NCI-H1694 (cell line): ENCODE measurements around the gene LRP6.

ENCODE experiments used
- DNase-seq: peaks from one replicate; lab custom pipeline; 2025; lab: John Stamatoyannopoulos, UW

The LRP6 gene

DNA sequence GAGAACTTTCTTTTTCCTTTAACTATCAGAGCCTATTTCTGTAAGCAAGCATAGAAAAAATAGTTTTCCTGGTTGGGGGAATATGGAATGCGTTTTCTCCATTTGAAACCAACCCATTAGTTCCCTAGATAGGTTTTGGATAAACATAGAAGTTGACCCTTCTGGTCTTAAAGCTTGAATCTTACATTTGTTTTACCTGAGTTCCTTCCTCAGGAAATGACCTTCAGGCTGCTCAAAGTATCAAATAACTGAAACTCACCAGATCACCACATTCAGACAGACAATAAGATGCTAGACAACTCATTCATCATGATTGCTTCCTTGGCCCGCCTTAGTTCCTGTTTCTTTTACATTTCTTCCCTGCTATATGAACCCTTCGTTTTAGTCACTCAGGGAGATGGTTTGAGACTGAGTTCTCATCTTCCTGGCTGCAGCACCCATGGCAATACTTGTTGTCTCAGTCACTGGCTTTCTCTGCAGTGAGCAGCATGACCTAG lies 52.2 kb downstream of the LRP6 start:
- DNase-seq, result no peak

DNA sequence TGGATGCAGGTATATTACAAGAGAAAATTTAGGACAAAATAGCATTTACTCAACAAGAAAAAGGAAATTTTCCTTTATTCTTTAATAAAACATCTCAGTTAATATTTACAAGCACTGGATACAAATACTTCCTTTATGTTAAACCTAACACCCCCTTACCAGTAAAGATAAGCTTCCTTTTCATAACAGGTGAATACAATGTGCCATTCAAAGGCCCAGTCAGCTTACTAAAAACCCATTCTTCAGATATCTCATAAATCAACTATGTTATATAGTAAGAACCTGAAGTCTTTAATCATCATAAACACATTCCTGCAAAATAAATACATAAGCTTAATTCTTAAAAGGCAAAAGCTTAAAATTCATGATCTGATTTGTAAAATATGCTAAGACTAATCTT lies 52.6 kb downstream of the LRP6 start:
- DNase-seq, result no peak

DNA sequence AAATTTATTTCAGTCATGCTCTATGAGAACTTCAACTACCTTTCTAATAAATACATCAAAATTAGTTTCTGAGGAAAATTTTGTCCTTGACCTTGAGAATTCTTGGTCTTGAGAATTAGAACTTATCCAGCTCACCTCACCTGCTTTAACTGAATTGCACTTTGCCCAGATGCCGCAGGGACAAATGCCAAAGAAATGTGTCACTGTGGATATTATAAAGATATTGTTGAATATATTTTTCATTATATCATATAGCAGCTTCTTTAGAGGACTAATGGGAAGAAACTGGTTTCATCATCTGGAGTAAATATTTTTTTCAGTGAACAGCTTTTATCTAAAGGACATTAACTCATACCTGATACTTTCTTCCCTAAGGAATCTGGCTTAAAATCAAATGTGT lies 54.1 kb downstream of the LRP6 start:
- DNase-seq, result no peak

DNA sequence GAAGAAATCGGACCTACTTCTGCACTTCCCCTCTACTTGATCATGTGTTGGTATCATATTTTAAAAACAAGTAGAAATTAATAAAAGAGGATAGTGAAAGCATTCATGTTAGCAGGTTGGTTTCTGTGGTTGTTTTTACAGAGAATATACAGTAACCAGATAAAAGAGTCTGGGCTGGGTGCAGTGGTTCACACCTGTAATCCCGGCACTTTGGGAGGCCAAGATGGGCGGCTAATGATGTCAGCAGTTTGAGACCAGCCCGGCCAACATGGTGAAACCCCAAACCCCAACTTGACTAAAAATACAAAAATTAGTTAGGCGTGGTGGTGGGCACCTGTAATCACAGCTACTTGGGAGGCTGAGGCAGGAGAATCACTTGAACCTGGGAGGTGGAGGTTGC lies 55.9 kb downstream of the LRP6 start:
- no peak for DNase-seq

DNA sequence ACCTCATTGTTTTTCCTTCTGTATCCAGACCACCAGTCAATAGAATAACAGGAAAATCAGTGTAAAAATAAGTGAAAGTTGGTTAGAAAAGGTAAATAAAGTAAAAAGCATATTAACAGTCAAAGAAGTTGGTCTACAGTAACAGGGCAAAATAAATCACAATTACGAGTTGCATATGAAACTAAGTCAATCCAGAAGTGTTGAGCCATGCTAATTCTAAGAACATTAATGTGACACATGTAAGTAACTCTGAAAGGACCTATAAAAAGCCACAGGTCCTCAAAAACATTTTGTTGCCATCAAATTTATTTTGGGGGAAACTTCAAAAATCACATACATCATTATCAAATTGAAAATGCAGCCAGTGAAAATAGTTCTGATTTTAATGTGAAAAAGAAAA lies 56.4 kb downstream of the LRP6 start:
- no peak for DNase-seq

DNA sequence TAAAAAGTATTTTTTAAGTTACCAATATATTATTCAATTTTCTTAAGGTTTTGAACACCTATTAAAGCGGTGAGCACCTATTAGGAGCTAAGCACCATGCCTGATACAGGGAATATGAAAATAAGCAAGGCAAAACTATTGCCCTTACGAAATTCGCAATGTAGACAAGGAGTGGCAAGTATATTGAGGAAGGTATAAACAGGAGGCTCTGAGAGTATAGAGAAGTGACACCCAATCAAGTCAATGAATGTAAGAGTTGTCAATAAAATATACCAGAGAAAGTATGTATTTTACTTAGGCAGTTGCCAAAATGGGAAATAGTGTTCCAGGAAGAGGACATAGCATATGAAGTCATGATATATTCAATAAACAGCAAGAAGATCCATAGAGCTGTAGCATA lies 57.2 kb downstream of the LRP6 start:
- no peak for DNase-seq

DNA sequence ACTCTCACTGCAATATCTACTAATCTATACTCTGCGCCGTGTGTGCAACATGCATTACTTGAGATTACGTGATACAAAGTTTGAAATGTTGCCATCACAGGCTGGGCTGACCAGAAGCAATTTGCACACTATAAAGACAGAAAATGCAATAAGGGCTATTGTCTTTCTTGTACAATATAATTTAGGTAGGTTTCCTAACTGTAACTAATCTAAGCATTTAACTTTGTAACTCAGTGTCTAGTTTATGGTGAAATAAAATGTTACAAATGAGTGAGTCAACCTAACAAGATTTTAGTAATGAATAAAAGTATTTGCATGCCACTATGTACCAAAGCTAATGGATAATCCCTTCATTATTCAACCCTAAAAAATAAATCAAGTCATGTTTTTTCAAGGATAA lies 57.8 kb downstream of the LRP6 start:
- no peak for DNase-seq

DNA sequence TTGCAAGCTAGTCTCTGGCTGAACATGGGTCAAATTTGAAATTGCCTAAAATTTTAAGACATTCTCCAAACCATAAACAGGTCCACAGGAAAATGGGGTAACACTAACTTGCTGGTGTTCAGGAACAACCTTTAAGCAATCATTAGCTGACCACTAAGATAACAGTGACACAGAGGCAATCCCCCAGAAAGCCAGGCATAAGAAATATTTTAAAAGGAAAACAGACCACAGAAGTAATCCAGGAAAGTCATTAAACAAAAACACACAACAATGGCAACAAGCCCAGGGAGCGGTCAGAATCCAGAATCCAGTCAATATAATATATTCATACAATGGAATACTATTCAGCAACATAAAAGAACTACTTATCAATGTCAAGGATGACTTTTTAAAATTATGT lies 59.1 kb downstream of the LRP6 start:
- no peak for DNase-seq

DNA sequence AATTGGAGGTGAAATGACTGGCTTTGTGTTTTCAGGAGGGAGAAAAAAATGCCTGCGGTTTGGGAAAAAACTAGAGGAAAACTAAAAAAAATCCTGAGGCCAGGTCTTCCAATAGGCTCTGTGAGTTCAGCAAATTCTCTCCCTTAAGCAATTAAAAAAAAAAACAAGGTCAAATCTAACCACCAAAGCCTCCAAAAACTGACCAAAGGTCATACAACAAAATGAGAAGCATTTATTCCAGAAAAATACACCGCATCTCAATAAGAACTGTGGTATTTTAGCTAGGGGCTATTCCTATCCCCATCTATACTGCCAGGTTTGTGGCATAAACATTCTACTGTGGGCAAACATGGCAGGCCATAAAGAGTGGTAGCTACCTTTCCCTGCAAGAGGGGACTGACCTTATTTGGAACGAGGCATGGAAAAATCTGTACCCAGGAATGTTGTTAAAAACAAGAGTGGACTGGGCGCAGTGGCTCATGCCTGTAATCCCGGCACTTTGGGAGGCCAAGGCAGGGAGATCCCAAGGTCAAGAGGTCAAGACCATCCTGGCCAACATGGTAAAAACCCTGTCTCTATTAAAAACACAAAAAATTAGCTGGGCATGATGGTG lies 60.0 kb downstream of the LRP6 start:
- no peak for DNase-seq

DNA sequence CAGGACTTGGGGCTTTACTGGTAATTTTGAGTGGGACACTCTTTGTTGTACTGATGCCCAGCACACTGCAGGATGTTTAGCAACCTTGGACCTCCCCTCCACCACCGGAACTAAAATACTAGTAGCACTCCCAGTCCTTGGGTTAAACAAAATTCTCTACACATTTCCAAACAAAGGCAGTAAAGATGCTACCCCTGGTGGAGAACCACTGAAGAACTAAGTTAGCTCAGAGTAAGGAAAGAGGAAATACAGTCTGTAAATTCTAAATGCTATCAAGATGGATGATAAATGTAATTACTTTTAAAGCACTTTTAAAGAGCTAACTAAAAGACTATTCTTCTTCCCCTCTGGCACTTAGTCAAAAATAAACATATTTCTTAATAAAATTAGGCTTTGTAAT lies 64.1 kb downstream of the LRP6 start:
- DNase-seq, result no peak

DNA sequence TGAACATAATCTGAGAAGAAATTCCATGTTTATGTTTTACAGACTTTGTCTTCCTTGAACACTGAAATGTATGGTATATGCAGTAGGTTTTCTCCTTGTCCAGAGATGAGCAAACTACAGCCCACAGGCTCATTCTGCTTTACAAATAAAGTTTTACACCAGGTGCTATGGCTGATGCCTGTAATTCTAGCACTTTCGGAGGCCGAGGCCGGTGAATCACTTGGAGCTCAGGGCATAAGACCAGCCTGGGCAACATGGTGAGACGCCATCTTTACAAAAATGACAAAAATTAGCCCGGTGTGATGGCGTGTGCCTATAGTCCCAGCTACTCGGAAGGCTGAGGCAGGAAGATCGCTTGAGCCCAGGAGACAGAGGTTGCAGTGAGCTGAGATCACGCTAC lies 64.7 kb downstream of the LRP6 start:
- no peak for DNase-seq

DNA sequence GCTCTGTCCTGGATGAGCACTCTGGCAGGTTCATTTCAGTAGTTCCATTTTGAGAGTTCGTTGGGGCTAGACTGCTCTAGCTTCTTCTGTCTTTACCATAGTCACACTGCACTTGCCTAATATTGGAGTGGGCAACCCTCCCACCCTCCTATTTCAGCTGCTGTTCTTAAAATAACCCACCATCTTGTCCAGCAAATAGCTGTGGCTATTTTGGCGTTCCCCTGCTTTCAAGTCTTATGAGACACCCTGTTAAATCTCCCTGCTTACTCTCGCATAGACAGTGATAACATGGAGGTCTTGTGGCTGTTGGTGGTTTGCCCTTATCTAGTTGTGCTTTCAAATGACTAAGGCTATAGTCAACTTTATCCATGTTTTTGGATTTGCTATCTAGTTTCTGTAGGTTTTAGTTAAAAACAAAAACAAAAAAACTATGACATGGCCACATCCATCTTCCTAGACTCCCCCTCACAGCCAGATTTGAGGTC lies 65.5 kb downstream of the LRP6 start:
- DNase-seq, result no peak

DNA sequence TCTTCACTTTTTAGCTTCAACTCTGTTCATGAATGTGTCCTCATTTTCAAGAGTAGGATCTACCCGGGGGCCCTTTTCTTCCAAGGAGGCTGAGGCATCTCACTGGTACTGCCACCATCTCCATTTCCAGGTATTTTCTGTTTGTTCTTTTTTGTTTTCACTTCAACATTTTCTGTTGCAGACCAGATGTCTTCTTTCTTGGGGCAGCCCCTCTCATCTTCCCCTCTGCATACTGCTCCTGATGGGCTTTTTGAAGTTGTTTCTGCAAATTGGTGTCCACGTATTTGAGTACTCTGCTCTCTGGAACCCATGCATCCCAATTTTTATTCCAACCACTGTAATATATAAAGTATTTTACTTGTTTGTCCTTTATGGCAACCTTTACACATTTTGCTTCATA lies 66.5 kb downstream of the LRP6 start:
- DNase-seq, result no peak

DNA sequence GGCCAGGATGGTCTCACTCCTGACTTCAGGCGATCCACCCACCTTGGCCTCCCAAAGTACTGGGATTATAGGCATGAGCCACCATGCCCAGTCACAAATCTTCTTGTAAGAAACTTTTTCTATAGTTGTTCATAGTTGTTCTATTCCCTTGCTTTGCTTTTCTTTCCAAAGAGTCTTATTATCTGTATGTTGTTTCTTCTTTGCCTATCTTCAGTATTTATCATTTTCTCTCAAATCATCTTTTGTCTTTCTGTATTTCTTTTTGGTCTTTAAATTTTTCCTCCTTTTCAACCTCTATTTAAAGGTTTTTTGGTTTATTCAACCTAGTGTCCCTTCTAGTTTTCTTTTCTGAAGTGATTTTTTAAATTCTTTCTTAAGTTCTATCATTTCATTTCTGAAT lies 68.7 kb downstream of the LRP6 start:
- no peak for DNase-seq

DNA sequence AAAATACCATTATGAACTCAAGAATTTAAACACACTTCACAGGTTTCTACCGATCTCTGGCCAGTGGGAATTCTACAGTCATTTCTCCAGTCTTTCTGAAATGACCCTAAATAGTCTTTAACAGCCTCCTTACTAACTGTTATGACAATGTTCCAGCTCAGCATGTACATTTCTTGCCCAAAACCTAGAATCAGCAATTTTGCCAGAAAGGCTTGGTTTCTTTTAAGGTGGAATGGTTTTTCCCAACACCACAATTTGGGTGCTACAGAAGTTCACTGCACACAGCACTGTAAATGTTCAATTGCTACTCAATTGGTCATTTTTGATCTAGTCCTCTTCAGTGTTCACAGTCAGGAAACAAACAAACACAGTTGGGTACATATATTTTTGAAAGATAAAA lies 69.7 kb downstream of the LRP6 start:
- DNase-seq, result no peak

DNA sequence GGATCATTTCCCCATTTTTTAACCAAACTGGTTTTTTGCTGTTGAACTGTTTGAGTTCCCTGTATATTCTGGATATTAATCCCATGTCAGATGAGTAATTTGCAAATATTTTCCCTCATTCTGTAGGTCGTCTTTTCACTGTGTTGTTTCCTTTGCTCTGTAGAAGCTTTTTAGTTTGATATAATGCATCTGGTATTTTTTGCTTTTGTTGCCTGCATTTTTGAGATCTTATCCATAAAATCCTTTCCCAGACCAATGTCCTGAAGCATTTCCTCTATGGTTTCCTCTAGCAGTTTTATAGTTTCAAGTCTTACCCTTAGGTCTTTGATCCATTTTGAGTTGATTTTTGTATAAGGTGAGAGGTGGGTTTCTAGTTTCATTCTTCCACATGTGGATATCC lies 71.3 kb downstream of the LRP6 start:
- DNase-seq, result no peak

DNA sequence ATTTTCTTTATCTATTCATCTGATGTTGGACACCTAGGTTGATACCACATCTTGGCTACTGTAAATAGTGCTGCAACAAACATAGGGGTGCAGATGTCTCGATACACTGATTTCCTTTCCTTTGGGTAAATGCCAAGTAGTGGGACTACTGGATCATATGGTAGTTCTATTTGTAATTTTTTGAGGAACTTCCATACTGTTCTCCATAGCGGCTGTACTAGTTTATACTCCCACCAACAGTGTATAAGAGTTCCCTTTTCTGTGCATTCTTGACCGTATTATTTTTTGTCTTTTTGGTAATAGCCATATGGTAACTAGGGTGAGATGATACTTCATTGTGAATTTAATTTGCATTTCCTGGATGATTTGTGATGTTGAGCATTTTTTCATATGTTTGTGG lies 71.8 kb downstream of the LRP6 start:
- no peak for DNase-seq

DNA sequence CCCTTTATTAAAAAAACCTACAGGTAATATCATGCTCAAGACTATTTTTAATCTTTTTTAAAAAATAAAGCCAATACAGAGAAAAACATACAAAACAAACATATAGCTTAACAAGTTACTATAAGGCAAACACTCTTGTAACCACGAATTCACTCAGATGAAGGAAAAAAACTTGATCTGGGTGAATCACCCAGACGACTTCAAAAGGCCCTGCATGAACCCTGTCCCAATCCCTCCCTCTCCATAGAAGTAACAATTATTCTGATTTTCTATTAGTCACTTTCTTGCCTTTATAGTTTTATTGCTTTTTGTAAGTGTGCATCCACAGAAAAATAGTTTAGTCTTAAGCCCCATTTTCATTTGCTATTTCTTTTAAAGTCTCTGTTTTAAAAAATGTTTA lies 72.6 kb downstream of the LRP6 start:
- no peak for DNase-seq

DNA sequence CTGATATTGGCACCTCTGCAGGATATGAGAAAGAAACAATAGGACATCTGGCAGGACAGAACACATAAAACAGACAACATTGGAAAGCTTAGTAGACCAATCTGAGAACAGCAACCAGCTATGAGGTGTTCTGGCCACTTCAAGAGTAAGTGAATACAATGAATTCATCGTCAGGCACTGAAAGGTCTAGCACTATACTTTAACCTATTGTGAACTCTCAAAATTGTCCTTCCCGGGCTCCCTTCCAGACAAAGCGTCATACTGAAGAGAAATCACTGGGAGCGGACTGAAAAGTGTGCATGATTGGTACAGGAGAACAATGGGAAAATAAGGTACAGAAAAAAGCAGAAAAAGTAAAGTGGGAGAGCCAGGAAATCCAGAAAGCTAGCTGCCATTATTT lies 75.8 kb downstream of the LRP6 start:
- no peak for DNase-seq

DNA sequence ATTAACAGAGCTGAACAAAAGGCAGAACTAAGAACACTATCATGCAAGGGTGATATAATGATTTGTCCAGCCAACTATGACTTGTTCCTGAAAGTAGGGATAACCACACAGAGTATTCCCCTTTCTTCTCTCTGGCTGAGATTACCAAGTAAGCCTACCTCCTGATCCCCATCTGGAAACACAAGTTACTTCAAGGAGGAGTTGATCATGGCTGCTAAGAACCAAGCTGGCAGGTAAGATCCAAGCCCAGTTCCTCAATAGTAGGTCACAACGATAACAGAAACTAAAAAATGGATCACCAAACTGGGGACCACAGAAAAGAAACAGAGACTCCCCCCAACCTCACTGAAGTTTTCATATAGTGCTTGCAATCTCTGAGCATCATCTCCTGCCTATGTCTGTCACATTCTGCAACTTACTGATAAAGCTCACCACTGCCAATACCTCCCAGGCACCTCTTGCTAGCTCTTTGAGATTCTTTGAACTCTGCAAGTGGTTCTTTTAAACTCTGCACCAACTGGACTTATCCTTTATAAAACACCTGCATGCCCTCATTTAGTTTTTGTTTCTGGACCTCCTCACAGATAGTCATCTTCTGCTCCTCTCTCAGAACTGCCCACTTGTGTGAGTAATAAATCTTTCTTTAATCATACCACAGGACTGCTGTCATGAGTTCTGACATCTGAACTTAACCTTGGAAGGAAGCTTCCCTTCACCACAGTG lies 76.6 kb downstream of the LRP6 start:
- DNase-seq, result no peak

DNA sequence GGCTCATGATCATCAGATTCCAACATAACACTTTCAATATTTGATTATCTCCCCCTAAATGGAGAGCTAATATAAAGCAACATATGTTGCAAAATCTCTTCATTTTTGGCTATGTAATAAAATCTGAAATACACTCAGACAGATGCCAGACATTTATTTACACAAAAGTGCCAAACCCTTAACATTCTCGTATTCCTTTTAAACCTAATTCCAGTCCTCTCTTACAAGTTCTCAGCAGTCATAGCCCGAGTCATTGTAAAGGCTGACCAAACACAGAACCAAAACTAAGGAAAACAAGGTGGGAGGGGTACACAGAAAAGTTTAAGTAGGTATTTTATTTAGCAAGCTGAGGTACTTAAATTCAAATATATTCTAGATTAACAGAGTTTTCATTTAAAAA lies 81.4 kb downstream of the LRP6 start:
- no peak for DNase-seq

DNA sequence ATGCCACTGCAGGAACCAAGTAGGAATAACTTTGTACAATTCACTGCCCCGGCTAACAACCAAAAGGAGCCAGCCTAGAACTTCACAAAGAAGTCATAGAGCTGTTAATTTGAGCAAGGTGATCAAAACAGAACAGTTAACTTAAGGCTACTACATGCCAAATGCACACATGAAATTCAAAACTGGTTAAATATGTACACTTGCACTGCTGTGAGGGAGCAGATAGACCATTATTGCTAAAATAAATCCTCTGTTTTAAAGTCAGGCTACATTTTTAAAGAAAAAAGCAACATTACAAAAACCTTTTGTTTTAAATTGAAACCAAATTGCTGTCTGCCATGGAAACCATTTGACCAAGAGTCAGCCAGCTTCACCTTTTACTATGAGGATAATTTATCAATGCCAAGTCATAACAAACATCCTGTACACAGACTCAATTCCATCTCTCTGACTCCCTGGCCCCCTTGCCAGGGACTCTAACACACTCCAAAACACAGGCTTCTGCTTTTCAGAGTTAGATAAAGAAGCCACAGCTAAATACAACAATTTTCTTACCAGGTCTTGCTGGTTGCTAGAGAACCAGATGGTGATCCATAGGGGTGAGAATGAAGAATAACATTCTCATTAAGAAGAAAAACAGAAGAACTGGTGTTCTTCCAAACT lies 84.0 kb downstream of the LRP6 start:
- DNase-seq, result no peak

DNA sequence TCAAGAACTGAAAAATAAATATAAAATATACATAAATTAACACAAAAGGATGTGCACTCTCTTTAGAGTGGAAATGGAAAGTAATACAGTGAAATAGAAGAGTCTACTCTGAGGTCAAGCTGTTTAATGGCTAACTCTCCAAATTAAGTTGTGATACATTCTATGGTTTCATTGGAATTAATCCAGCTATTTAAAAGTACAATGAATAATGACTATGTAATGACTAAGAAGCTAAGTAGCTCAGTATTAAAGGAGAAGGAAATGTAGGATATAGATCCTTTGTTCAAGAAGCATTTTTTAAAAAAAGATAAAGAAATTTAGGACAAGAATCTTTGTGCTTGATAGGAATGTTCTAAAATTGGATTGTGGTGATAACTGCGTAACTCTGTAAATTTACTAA lies 85.3 kb downstream of the LRP6 start:
- DNase-seq, result no peak
